NB4 (cell line): Measurements from ENCODE around the gene NEK1.

ENCODE experiments used
- MYC ChIP-seq: IDR thresholded peaks from 2 replicates; pipeline ENCODE4 v1.6.1; 2011; ENCODE audit warnings: low read depth, low read length
- TF ChIP-seq, protein P1 (sequence below): IDR thresholded peaks from one replicate; pipeline ENCODE4 v1.5.1; 2012; ENCODE audit warnings: low read depth, low read length

GRCh38 chr4:169407217-169407845 is 205.1 kb downstream of the NEK1 start:
- TF ChIP-seq, protein P1, sequence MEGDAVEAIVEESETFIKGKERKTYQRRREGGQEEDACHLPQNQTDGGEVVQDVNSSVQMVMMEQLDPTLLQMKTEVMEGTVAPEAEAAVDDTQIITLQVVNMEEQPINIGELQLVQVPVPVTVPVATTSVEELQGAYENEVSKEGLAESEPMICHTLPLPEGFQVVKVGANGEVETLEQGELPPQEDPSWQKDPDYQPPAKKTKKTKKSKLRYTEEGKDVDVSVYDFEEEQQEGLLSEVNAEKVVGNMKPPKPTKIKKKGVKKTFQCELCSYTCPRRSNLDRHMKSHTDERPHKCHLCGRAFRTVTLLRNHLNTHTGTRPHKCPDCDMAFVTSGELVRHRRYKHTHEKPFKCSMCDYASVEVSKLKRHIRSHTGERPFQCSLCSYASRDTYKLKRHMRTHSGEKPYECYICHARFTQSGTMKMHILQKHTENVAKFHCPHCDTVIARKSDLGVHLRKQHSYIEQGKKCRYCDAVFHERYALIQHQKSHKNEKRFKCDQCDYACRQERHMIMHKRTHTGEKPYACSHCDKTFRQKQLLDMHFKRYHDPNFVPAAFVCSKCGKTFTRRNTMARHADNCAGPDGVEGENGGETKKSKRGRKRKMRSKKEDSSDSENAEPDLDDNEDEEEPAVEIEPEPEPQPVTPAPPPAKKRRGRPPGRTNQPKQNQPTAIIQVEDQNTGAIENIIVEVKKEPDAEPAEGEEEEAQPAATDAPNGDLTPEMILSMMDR, result no peak
- TF ChIP-seq MYC, result no peak
